Right lung (tissue), 5 donors: Measurements from ENCODE around the gene VAC14. TPM values are rescaled to one million over a fixed set of nuclear protein-coding genes. Genes with fewer than 3 reads are reported as not detected.
"Not testable (repeated sequence)": the region's sequence is repeated elsewhere in the genome, so short reads cannot be mapped to it uniquely, and the experiment has no call there.

ENCODE experiments used
- DNase-seq, 2 donors: peaks; one replicate each; pipeline ENCODE4 v3.0.0-alpha.2; 2013
- polyA plus RNA-seq, 5 donors: library from polyadenylated mRNA; unstranded; fragments of 120-200 nt; gene quantifications; one replicate each; pipeline versions ENCODE4 v1.2.1 to v1.2.3, GENCODE V29; 2013; ENCODE audit warnings: inconsistent platforms in 1 of 5, low replicate concordance in 1 of 5; ENCODE audit not compliant: insufficient read length in 5 of 5, insufficient read depth in 1 of 5

The VAC14 gene
- polyA plus RNA-seq, 5 donors, result 21.7 to 30.8 (median 24.6) TPM

- no peak for DNase-seq
These were observed 54.8 kb downstream of the VAC14 start for GRCh38 chr16:70746040-70746707.

GRCh38 chr16:70745536-70746025 is 55.4 kb downstream of the VAC14 start:
- no peak for DNase-seq

DNA sequence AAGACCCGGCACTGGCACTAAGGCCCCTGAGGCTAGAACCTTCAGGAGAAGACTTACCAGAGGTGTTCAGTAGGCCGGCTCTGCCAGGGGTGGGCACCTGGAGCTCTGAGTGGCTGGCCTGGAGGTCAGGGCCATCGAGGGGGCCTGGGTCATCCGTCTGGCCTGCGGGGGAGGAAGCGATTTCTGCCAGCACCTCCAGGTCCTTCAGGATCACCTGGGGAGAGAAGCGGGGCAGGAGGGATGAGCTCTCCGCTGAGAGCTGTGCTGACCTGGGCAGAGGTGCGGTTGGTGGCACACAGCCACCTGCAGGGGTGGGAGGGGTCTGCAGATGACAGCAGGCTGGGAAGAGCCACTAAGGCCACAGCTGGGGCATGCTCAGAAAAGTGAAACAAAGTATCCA is 56.6 kb downstream of the VAC14 start:
- DNase-seq, result no peak

DNA sequence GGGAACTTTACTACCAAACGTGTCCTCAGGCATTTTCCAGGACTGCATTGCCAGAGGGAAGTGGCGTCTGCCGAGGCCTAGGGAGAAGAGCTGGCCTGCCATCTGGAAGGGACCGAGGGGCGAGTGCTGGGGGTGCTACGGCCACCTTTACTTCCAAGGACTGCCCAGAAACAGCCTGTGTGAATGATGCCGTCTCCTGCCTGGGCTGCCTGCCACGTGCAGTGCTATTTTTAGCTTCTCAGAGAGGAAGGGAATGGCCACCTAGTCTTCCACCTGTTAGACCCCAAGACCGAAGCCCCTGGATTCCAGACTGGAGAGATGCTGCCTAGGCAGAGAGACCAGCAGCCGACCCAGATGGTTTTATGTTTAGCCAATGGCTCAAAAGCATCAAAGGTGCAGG is 57.2 kb downstream of the VAC14 start:
- no peak for DNase-seq

GRCh38 chr16:70742967-70743366 is 58.0 kb downstream of the VAC14 start:
- not testable (repeated sequence) for DNase-seq

DNA sequence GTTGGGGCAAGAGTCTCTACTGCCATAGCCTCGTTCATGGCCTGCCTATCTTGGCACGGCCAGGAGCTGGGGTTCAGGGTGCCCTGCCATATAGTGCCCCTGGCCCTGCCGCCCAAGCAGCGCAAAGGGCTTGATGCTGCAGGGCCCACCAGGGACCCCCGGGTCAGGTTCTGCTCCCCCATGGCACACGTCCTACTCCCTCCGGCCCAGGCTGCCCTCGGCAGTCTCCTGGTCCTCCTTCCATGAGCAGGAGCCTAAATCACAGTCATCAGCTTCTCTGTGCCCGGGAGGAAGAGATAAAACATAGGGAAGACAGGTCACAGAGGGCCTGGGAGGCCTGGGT is 59.2 kb downstream of the VAC14 start:
- no peak for DNase-seq

DNA sequence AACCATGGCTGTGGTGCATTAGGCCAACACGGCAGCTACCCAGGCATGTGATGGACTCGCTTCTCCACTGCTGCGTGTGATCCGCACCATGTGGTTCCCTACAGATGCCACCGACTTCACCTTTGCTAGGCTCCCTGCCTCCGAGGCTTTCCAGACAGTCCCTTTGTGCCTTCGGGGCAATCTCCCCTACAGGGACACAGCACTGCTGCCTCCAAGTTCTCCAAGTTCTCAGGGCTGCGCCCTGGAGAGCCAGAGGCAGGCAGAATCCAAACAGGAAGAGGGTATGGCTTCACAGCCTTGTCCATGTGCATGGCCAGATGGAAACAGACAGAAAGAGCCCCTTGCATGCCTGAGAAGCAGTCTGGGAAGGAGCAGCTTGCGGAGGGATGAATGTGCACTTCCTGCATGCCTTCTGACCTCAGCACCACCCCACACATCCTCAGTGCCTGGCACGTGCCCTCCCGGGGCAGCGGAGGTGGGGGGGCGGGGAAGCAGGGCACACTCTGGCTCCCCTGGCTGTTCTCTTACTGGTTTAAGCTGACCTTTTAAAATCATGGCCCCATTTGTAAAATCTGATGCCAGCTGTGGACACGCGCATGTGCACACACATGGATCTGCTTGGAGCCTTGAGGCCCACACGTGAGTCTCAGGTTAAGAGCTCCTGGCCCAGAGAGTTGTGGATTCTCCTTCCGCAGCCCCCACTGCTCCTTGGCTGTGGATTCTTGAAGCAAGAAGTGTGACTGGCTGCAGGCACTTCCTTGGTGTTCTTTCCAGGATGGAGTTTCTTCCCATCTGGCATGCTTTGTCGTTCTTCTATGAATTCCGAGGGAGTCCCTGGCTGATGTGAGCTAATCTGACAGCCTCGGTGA is 59.8 kb downstream of the VAC14 start:
- no peak for DNase-seq

DNA sequence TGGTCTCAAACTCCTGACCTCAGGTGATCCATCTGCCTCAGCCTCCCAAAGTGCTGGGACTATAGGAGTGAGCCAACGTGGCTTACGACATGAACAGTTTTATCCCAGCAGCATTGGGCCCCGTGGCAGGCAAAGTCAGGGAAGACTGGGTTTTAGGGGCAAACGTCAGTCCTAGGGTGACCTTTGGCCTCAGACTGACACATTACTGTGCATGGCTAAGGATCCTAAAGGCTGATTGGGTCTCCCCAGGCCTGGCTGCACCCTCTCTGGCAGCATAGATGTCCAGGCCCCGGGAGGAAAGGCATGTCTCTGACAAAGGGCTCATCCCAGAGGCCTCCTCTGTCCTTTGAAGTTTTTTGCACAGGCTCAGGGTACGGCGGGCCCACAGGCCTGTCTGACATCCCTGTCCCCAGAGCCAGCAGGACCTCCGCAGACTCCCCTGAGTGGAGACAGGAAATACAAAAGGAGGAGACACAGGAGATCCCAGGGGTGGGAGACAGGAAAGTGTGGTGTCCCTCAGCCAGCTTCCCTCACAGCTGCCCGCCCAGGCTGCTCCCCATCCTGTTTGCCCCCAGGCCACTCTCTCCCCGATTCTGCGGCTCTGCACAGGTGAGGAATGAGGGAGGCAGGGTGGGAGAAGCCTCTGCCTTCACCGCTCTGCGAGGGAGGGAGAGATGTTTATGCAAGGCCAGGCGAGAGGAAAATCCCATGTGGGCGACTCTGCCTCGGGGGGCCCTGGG is 60.6 kb downstream of the VAC14 start:
- no peak for DNase-seq

GRCh38 chr16:70739389-70739788 is 61.6 kb downstream of the VAC14 start:
- no peak for DNase-seq

DNA sequence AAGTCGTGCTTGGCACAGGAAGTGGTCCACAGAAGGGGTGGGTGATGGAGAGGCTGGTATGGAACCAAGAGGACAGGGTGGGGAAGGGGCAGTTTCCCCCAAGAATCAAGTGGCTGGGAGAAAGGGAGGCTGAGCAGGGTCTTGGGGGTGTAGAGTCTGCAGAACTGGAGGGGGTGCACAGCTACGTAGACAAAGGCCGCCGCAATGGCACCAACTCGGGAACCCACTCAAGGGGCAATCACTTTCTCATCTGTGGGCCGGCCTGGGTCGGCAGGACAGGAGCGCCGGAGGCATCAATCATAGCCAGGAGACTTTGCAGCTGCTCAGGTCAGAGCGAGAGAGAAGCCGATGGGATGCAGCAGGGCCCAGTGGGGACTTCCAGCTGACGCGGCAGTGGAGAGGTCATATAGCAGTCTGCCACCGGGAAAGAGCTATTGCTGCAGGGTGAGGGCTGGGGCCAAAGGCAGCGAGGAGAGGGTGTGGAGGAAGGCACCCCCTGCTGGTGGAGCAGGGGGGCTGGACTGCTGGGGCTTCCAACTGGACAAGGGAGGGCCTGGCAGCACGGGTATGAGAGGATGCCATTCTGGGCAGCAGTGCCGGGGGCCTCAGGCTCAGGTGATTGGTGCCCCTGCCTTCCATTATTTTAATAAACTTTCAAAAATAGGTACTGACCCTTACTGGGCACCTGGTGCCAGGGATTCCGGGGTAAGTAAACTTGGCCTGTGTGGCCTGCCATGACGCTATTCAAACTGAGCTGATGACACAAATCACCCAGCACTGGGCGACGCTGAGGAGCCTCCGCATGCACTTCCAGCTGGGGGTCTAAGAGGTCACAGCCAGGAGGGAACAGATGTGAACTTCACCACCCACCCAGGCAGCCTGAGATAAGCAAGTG is 62.6 kb downstream of the VAC14 start:
- peak in 1 of 2 donors; percentile 58 for DNase-seq

DNA sequence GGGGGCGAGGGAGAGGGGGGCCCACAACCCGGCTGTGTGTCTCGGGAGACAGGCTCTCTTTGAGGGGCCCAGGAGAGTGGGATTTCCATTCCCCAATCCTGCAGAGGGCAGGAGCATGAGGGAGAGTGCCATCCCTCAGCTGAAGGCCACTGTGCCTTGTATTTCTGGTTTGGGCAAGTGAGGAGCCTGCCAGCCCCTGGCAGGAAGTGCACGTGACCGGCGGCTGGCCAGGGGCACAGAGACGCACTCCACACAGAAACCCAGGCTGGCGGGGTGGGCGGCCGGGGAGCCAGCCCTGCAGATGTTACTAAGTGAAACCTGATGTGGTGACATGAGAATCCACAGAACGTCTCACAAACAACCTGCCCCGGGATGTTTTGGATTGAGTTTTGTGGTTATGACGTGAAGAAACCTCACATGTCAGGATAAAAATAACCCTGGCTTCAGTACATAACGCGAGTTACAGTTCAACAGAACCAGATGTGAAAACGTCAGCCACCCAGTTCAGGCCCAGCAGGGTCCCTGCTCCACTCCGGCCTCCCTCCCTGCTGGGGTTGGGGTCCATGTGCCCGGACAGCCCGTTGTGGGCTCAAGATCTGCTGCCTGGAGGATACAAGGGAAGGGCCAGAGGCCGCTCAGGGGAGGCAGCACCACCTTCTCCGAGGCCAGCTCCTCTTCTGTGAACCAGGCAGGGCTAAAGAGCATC is 63.4 kb downstream of the VAC14 start:
- DNase-seq, result peak; percentile 52 to 53

- DNase-seq, result no peak
These were observed 64.2 kb downstream of the VAC14 start for GRCh38 chr16:70736465-70737376.

DNA sequence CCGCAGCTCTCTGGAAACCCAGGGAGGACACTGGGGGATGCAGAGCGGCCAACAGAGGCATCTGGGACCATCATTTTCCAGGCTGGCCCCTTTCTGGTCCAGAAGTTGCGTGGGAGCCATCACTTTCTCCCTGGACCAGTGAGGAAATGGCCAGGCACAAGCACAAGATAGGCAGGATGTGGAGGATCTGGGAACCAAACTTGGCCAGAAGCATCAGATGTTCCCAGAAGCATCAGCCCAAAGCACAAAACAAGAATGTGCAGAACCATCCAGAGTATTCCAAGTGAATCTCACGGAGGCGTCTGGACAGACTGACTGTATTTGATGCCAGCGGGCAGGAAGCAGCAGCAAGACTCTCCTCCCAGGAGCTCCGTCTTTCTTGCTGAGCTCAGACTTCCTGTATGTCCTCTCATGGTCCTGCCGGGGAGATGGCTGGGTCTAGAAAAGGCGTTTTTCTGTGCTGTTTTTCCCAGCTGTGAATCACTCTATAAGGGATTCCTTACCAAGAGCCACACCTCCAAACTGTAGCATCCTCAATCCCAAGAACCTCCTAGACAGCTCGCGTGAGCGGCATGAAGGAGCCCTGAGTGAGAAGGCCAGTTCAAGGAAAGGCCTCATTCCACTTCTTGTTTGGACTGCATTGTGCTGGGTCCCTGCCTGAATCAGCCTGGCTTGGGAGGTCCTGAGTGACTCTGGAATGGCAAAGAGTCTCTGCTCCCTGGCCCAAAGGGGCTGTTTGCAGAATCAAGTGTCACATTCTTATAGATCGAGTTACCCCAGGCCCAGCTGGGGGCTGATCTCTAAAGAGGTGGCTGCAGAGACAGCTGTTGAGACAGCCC is 65.6 kb downstream of the VAC14 start:
- DNase-seq, result no peak

GRCh38 chr16:70734522-70735095 is 66.3 kb downstream of the VAC14 start:
- no peak for DNase-seq

DNA sequence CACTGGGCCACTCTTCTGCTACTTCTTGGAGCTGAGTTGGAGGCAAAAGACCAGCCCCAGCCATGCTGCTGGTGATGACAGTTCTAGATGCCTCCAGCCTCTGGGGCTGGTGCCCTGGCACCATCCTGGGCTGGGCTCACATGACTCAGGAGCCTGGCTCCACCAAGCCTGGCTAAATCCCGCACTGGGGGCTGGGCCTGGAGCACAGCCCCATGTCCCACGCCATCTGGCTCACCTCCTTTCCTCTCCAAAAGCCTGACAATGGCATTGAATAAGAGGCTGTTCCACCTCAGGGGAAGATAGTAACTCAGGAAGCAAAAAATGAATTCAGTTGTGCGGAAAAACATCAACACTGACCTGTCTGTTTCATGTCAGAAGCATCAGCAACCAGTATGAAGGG is 70.0 kb downstream of the VAC14 start:
- no peak for DNase-seq

DNA sequence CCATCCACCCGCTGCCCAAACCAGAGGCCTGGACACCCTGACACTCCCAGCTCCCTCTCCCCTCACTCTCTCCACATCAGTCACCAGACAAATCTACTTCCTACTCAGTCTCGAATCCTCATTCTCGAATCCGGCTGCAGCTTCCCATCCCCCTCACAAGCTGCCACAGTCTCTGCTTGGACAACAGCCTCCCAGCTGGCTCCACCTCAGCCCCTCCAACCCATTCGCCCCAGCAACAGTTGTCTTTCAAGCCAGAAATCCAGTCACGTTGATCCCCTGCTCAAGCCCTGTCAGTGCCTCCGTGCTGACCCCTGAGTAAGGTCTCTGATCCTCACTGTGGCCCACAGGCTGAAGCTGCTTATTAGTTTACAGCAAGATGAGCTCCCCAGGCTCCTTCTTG is 70.9 kb downstream of the VAC14 start:
- DNase-seq, result peak in 1 of 2 donors; percentile 45

- DNase-seq, result no peak
These were observed 71.7 kb downstream of the VAC14 start for GRCh38 chr16:70729292-70729691.

DNA sequence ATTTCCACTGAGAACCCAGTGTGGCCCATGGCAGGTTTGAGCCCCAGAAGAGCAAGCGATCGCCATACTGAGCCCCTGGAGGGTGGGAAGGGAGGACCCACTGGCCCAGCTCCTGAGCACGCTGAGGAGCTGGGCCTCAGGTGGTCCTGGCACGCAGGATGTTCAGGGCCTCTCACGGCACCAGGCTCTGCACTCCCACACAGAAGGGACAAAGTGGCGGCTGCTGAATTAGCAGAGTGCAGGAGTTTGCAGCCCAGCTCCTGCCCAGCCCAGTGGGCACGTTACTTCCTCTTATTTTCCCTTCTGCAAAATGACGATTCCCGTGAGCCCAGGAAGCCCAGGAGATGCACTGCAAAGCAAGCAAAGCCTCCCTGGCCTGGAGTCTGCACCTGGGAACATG is 72.8 kb downstream of the VAC14 start:
- DNase-seq, result no peak
